ENCODE data around the gene SERPINB6.
"Not testable (repeated sequence)": the region's sequence is repeated elsewhere in the genome, so short reads cannot be mapped to it uniquely, and the experiment has no call there.

SERPINB6 gene

GRCh38 chr6:2953098-2953497 lies 18.3 kb downstream of the SERPINB6 start:
- DNase-seq, result no peak

- DNase-seq, result peak; percentile 29
These were observed 18.7 kb downstream of the SERPINB6 start for GRCh38 chr6:2952557-2953095.

- no peak for DNase-seq
These were observed 19.6 kb downstream of the SERPINB6 start for GRCh38 chr6:2951728-2952127.

GRCh38 chr6:2950713-2951112 lies 20.7 kb downstream of the SERPINB6 start:
- no peak for DNase-seq

- DNase-seq, result no peak
These were observed 21.8 kb downstream of the SERPINB6 start for GRCh38 chr6:2949536-2950083.

GRCh38 chr6:2949121-2949520 lies 22.2 kb downstream of the SERPINB6 start:
- no peak for DNase-seq

GRCh38 chr6:2948228-2949025 lies 22.9 kb downstream of the SERPINB6 start:
- DNase-seq, result no peak

- DNase-seq, result no peak
These were observed 23.9 kb downstream of the SERPINB6 start for GRCh38 chr6:2947445-2947844.

GRCh38 chr6:2945153-2945452 lies 26.3 kb downstream of the SERPINB6 start:
- no peak for DNase-seq

GRCh38 chr6:2944405-2945152 lies 26.8 kb downstream of the SERPINB6 start:
- no peak for DNase-seq

GRCh38 chr6:2943564-2943955 lies 27.8 kb downstream of the SERPINB6 start:
- DNase-seq, result no peak

GRCh38 chr6:2942914-2943563 lies 28.3 kb downstream of the SERPINB6 start:
- no peak for DNase-seq

GRCh38 chr6:2942116-2942515 lies 29.3 kb downstream of the SERPINB6 start:
- not testable (repeated sequence) for DNase-seq

GRCh38 chr6:2940851-2941250 lies 30.5 kb downstream of the SERPINB6 start:
- no peak for DNase-seq

- DNase-seq, result no peak
These were observed 31.1 kb downstream of the SERPINB6 start for GRCh38 chr6:2940010-2940850.

- no peak for DNase-seq
These were observed 31.9 kb downstream of the SERPINB6 start for GRCh38 chr6:2939315-2940009.

- no peak for DNase-seq
These were observed 32.7 kb downstream of the SERPINB6 start for GRCh38 chr6:2938632-2939083.

GRCh38 chr6:2938004-2938631 lies 33.2 kb downstream of the SERPINB6 start:
- no peak for DNase-seq

- no peak for DNase-seq
These were observed 33.8 kb downstream of the SERPINB6 start for GRCh38 chr6:2937627-2938003.

GRCh38 chr6:2935566-2936291 lies 35.6 kb downstream of the SERPINB6 start:
- no peak for DNase-seq

GRCh38 chr6:2934057-2934456 lies 37.3 kb downstream of the SERPINB6 start:
- DNase-seq, result no peak

Data from NCI-H1092 treated with DMSO at 0.1 percent for 48 hours (cell line).